Stimulated activated naive B cell treated with anti-CD40 and anti-IgM and Interleukin-4, amounts not matched to agents 10 μg/mL and 1 μg/mL and 100 μg/mL, for 72 hours (primary cell): ENCODE data around the gene STON1.
"Not testable (repeated sequence)": the region's sequence is repeated elsewhere in the genome, so short reads cannot be mapped to it uniquely, and the experiment has no call there.

Experiments
- ATAC-seq, 2 donors: fragments of 150-1000 bp; cut with Tn5 transposase; replicated peaks; 2 replicates each; pipeline ENCODE4 v1.10.0; 2021; ENCODE audit warnings: moderate library complexity in 1 of 2
- DNase-seq: peaks from one replicate; pipeline ENCODE4 v3.0.0; 2021
- H3K27ac Mint-ChIP-seq: one replicate; pipeline ENCODE4 v1.8.0; 2022; ENCODE audit warnings: mild to moderate bottlenecking, mixed read lengths
- H3K27me3 Mint-ChIP-seq, 2 donors: one replicate each; pipeline ENCODE4 v1.8.0; 2022; ENCODE audit warnings: mixed read lengths in 2 of 2
- H3K36me3 Mint-ChIP-seq, 2 donors: one replicate each; pipeline ENCODE4 v1.8.0; 2022; ENCODE audit warnings: mixed read lengths in 2 of 2, mild to moderate bottlenecking in 1 of 2
- H3K4me1 Mint-ChIP-seq, 2 donors: one replicate each; pipeline ENCODE4 v1.8.0; 2022; ENCODE audit warnings: mixed read lengths in 2 of 2, mild to moderate bottlenecking in 1 of 2
- H3K4me3 Mint-ChIP-seq, 2 donors: one replicate each; pipeline ENCODE4 v1.8.0; 2022; ENCODE audit warnings: mild to moderate bottlenecking in 2 of 2, mixed read lengths in 2 of 2, moderate library complexity in 1 of 2
- H3K9me3 Mint-ChIP-seq, 2 donors: one replicate each; pipeline ENCODE4 v1.8.0; 2022; ENCODE audit warnings: mixed read lengths in 2 of 2, mild to moderate bottlenecking in 1 of 2

The STON1 gene

GRCh38 chr2:48540237-48540935, 10.4 kb downstream of the STON1 start:
- Mint-ChIP-seq H3K36me3 (no peaks in the 10 kb centered on the region), H3K4me1 (no peaks in the 10 kb centered on the region), H3K27ac (no peak overlapping the region), H3K27me3 (no peaks in the 10 kb centered on the region), H3K9me3 (no peaks in the 10 kb centered on the region), H3K4me3 (no peak overlapping the region)
- ATAC-seq (no peak), DNase-seq (no peak)

GRCh38 chr2:48541666-48542389, 11.9 kb downstream of the STON1 start:
- ATAC-seq (no peak), DNase-seq (no peak)
- Mint-ChIP-seq H3K27me3 (no peaks in the 10 kb centered on the region), H3K27ac (no peak overlapping the region), H3K4me1 (no peaks in the 10 kb centered on the region), H3K9me3 (no peaks in the 10 kb centered on the region), H3K4me3 (no peak overlapping the region), H3K36me3 (no peaks in the 10 kb centered on the region)

- ATAC-seq (no peak), DNase-seq (no peak)
- Mint-ChIP-seq H3K4me1 (no peaks in the 10 kb centered on the region), H3K9me3 (no peaks in the 10 kb centered on the region), H3K36me3 (no peaks in the 10 kb centered on the region), H3K27me3 (no peaks in the 10 kb centered on the region), H3K27ac (no peak overlapping the region), H3K4me3 (no peak overlapping the region)
Measured at GRCh38 chr2:48543895-48544294, 13.9 kb downstream of the STON1 start.

GRCh38 chr2:48545244-48545643, 15.3 kb downstream of the STON1 start:
- no peak overlapping the region for H3K27ac Mint-ChIP-seq
- ATAC-seq, result no peak
- no peaks in the 10 kb centered on the region for H3K36me3 Mint-ChIP-seq
- H3K27me3 Mint-ChIP-seq, result no peaks in the 10 kb centered on the region
- no peak for DNase-seq
- no peaks in the 10 kb centered on the region for H3K4me1 Mint-ChIP-seq
- H3K4me3 Mint-ChIP-seq, result no peak overlapping the region
- H3K9me3 Mint-ChIP-seq, result no peaks in the 10 kb centered on the region

- Mint-ChIP-seq H3K27me3 (no peaks in the 10 kb centered on the region), H3K9me3 (no peaks in the 10 kb centered on the region), H3K4me1 (no peaks in the 10 kb centered on the region), H3K4me3 (no peak overlapping the region), H3K36me3 (no peaks in the 10 kb centered on the region), H3K27ac (no peak overlapping the region)
- DNase-seq (no peak), ATAC-seq (no peak)
Measured at GRCh38 chr2:48548840-48549239, 18.9 kb downstream of the STON1 start.

GRCh38 chr2:48549972-48550371, 20.0 kb downstream of the STON1 start:
- Mint-ChIP-seq H3K9me3 (no peaks in the 10 kb centered on the region), H3K36me3 (no peaks in the 10 kb centered on the region), H3K4me3 (no peak overlapping the region), H3K27me3 (no peaks in the 10 kb centered on the region), H3K4me1 (no peaks in the 10 kb centered on the region), H3K27ac (no peak overlapping the region)
- no peak for DNase-seq
- ATAC-seq, result no peak

GRCh38 chr2:48551548-48551947, 21.6 kb downstream of the STON1 start:
- peak overlapping the region; percentile 44 for H3K27ac Mint-ChIP-seq
- no peak overlapping the region for H3K4me3 Mint-ChIP-seq
- H3K9me3 Mint-ChIP-seq, result no peaks in the 10 kb centered on the region
- DNase-seq (no peak), ATAC-seq (no peak)
- no peaks in the 10 kb centered on the region for H3K4me1 Mint-ChIP-seq
- H3K36me3 Mint-ChIP-seq, result no peaks in the 10 kb centered on the region
- H3K27me3 Mint-ChIP-seq, result no peaks in the 10 kb centered on the region

GRCh38 chr2:48555071-48555470, 25.1 kb downstream of the STON1 start:
- not testable (repeated sequence) for H3K27me3 Mint-ChIP-seq, H3K4me3 Mint-ChIP-seq, H3K9me3 Mint-ChIP-seq, ATAC-seq, DNase-seq, H3K36me3 Mint-ChIP-seq, H3K4me1 Mint-ChIP-seq, H3K27ac Mint-ChIP-seq

GRCh38 chr2:48558456-48558855, 28.5 kb downstream of the STON1 start:
- DNase-seq (no peak), ATAC-seq (no peak)
- H3K9me3 Mint-ChIP-seq, result no peaks in the 10 kb centered on the region
- H3K27ac Mint-ChIP-seq, result no peak overlapping the region
- H3K36me3 Mint-ChIP-seq, result no peaks in the 10 kb centered on the region
- H3K4me1 Mint-ChIP-seq, result no peaks in the 10 kb centered on the region
- H3K4me3 Mint-ChIP-seq, result no peak overlapping the region
- no peaks in the 10 kb centered on the region for H3K27me3 Mint-ChIP-seq

GRCh38 chr2:48560546-48561209, 30.7 kb downstream of the STON1 start:
- Mint-ChIP-seq H3K27ac (no peak overlapping the region), H3K27me3 (no peaks in the 10 kb centered on the region), H3K9me3 (no peaks in the 10 kb centered on the region), H3K4me3 (no peak overlapping the region), H3K36me3 (no peaks in the 10 kb centered on the region), H3K4me1 (no peaks in the 10 kb centered on the region)
- DNase-seq, result no peak
- ATAC-seq, result no peak

GRCh38 chr2:48562281-48562680, 32.3 kb downstream of the STON1 start:
- no peak overlapping the region for H3K4me3 Mint-ChIP-seq
- no peaks in the 10 kb centered on the region for H3K36me3 Mint-ChIP-seq
- no peak for ATAC-seq
- no peaks in the 10 kb centered on the region for H3K4me1 Mint-ChIP-seq
- DNase-seq, result no peak
- no peaks in the 10 kb centered on the region for H3K9me3 Mint-ChIP-seq
- no peak overlapping the region for H3K27ac Mint-ChIP-seq
- no peaks in the 10 kb centered on the region for H3K27me3 Mint-ChIP-seq

- DNase-seq, result no peak
- ATAC-seq, result no peak
- peaks cover 6 to 8% of the 10 kb centered on the region in 2 donors for H3K27me3 Mint-ChIP-seq
- H3K4me1 Mint-ChIP-seq, result no peaks in the 10 kb centered on the region
- H3K36me3 Mint-ChIP-seq, result no peaks in the 10 kb centered on the region
- no peak overlapping the region for H3K27ac Mint-ChIP-seq
- H3K4me3 Mint-ChIP-seq, result no peak overlapping the region
- no peaks in the 10 kb centered on the region for H3K9me3 Mint-ChIP-seq
Measured at GRCh38 chr2:48566592-48567310, 36.8 kb downstream of the STON1 start.

- ATAC-seq, result no peak
- H3K9me3 Mint-ChIP-seq, result no peaks in the 10 kb centered on the region
- H3K4me3 Mint-ChIP-seq, result no peak overlapping the region
- H3K27me3 Mint-ChIP-seq, result peaks cover 6 to 8% of the 10 kb centered on the region in 2 donors
- H3K27ac Mint-ChIP-seq, result no peak overlapping the region
- H3K36me3 Mint-ChIP-seq, result no peaks in the 10 kb centered on the region
- DNase-seq, result no peak
- no peaks in the 10 kb centered on the region for H3K4me1 Mint-ChIP-seq
Measured at GRCh38 chr2:48567671-48568070, 37.7 kb downstream of the STON1 start.

GRCh38 chr2:48568547-48568946, 38.6 kb downstream of the STON1 start:
- no peak overlapping the region for H3K27ac Mint-ChIP-seq
- H3K4me1 Mint-ChIP-seq, result no peaks in the 10 kb centered on the region
- ATAC-seq (no peak), DNase-seq (no peak)
- no peaks in the 10 kb centered on the region for H3K36me3 Mint-ChIP-seq
- H3K4me3 Mint-ChIP-seq, result no peak overlapping the region
- H3K27me3 Mint-ChIP-seq, result peaks cover 6 to 8% of the 10 kb centered on the region in 2 donors
- no peaks in the 10 kb centered on the region for H3K9me3 Mint-ChIP-seq
